Caco-2 (cell line): ENCODE measurements around the gene TEX11. TPM values are rescaled to one million over a fixed set of nuclear protein-coding genes. Genes with fewer than 3 reads are reported as not detected.
A peak's percentile ranks its signal among the peaks of the same experiment; 100 is the strongest.
"Not testable (repeated sequence)": the region's sequence is repeated elsewhere in the genome, so short reads cannot be mapped to it uniquely, and the experiment has no call there.

Experiments
- BruUV-seq: library from RNA; stranded (reverse); fragments of 400-500 nt; replicated peaks from 2 replicates; lab custom pipeline; 2021; lab: Mats Ljungman, UMichigan
- CTCF ChIA-PET: fragments of 300-600 bp; sonication (Branson Sonifier 250); formaldehyde crosslinking; loops from one replicate; lab custom pipeline; 2022; ENCODE audit warnings: antibody characterized with exemption; lab: Charles Lee
- POLR2A ChIA-PET: fragments of 300-600 bp; sonication (Branson Sonifier 250); formaldehyde crosslinking; loops from one replicate; lab custom pipeline; 2022; ENCODE audit warnings: antibody characterized with exemption; lab: Charles Lee
- DNase-seq, 2 experiments: peaks; one replicate each; pipeline versions ENCODE4 v3.0.0 to v3.0.0-alpha.2; 2020 to 2022
- H3K27me3 ChIP-seq: replicated peaks from 2 replicates; pipeline ENCODE4 v1.6.0; 2011; ENCODE audit warnings: low read length; ENCODE audit not compliant: control insufficient read depth, insufficient read depth
- H3K36me3 ChIP-seq: 2 replicates; pipeline ENCODE4 v1.5.1; 2011; ENCODE audit warnings: low read length; ENCODE audit not compliant: control insufficient read depth, insufficient read depth
- H3K4me1 ChIP-seq: fragments of 250-450 bp; sonication (Bioruptor Pico); 2 replicates; pipeline ENCODE4 v1.5.1; 2020; ENCODE audit warnings: mild to moderate bottlenecking
- H3K4me3 ChIP-seq: 2 replicates; pipeline ENCODE4 v1.5.1; 2011; ENCODE audit warnings: low read depth, mild to moderate bottlenecking, control low read depth, low read length
- H3K9me3 ChIP-seq: fragments of 250-450 bp; sonication (Bioruptor Pico); 2 replicates; pipeline ENCODE4 v1.5.1; 2020; ENCODE audit warnings: mild to moderate bottlenecking, moderate library complexity
- H3K27ac Mint-ChIP-seq: one replicate; pipeline ENCODE4 v1.8.0; 2022; ENCODE audit warnings: mixed read lengths; ENCODE audit not compliant: unreplicated experiment
- H3K27me3 Mint-ChIP-seq: one replicate; pipeline ENCODE4 v1.8.0; 2022; ENCODE audit warnings: mixed read lengths; ENCODE audit not compliant: insufficient read depth, unreplicated experiment
- H3K36me3 Mint-ChIP-seq: one replicate; pipeline ENCODE4 v1.8.0; 2022; ENCODE audit warnings: mild to moderate bottlenecking, mixed read lengths; ENCODE audit not compliant: insufficient read depth, unreplicated experiment
- H3K4me1 Mint-ChIP-seq: one replicate; pipeline ENCODE4 v1.8.0; 2022; ENCODE audit warnings: low read depth, mixed read lengths; ENCODE audit not compliant: unreplicated experiment
- H3K4me3 Mint-ChIP-seq: one replicate; pipeline ENCODE4 v1.8.0; 2022; ENCODE audit warnings: mild to moderate bottlenecking, moderate library complexity, mixed read lengths; ENCODE audit not compliant: unreplicated experiment
- H3K9me3 Mint-ChIP-seq: one replicate; pipeline ENCODE4 v1.8.0; 2022; ENCODE audit warnings: mixed read lengths; ENCODE audit not compliant: unreplicated experiment
- intact Hi-C: fragments of 100-400 bp; cut with micrococcal nuclease; formaldehyde crosslinking; loops from one replicate; pipeline ENCODE4 v1.10.0; 2022; ENCODE audit not compliant: unreplicated experiment
- total RNA-seq: library from RNA; stranded (reverse); gene quantifications from 2 replicates; pipeline ENCODE4 v1.2.3, GENCODE V29; 2022
- TF ChIP-seq, protein P1 (sequence below), 2 experiments: fragments of 200-600 bp in 1 of 2; IDR thresholded peaks; 1 replicate in 1 of 2; 2 replicates in 1 of 2; pipeline versions ENCODE4 v1.5.1 to v1.8.0; 2011 to 2022; ENCODE audit warnings: antibody characterized with exemption in 1 of 2, control low read depth in 1 of 2, inconsistent platforms in 1 of 2, low read depth in 1 of 2, low read length in 1 of 2, mild to moderate bottlenecking in 1 of 2, moderate library complexity in 1 of 2; ENCODE audit not compliant: insufficient read depth in 1 of 2, severe bottlenecking in 1 of 2, unreplicated experiment in 1 of 2

The TEX11 gene
- total RNA-seq, 1 experiment from 2014 or later = 0.23 TPM

DNA sequence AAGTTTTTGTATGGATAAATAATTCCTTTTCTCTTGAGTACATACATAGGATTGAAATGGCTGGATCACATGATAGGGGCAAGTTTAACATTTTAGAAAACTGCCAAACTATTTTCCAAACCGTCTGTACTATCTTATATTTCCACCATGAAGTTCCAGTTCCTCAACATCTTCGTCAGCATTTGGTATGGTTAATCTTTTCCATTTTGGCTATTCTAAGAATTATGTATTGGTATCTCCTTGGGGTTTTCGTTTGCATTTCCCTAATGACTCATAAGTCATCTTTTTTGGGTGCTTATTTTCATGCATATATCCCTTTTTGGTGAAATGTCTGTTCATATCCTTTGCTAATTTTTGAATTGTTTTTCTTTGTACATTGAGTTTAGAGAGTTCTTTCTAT, 236.2 kb downstream of the TEX11 start:
- TF ChIP-seq, protein P1, sequence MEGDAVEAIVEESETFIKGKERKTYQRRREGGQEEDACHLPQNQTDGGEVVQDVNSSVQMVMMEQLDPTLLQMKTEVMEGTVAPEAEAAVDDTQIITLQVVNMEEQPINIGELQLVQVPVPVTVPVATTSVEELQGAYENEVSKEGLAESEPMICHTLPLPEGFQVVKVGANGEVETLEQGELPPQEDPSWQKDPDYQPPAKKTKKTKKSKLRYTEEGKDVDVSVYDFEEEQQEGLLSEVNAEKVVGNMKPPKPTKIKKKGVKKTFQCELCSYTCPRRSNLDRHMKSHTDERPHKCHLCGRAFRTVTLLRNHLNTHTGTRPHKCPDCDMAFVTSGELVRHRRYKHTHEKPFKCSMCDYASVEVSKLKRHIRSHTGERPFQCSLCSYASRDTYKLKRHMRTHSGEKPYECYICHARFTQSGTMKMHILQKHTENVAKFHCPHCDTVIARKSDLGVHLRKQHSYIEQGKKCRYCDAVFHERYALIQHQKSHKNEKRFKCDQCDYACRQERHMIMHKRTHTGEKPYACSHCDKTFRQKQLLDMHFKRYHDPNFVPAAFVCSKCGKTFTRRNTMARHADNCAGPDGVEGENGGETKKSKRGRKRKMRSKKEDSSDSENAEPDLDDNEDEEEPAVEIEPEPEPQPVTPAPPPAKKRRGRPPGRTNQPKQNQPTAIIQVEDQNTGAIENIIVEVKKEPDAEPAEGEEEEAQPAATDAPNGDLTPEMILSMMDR (IDR thresholded peaks at IDR 0.05; ENCODE audit: insufficient read depth in 1 of 2, low read depth in 1 of 2, low read length in 1 of 2, severe bottlenecking in 1 of 2, unreplicated experiment in 1 of 2) = no peak
- no peaks in the 10 kb centered on the region for H3K36me3 ChIP-seq
- Mint-ChIP-seq H3K4me3 (no peak overlapping the region), H3K27me3 (no peaks in the 10 kb centered on the region), H3K36me3 (peaks cover 6% of the 10 kb centered on the region), H3K27ac (no peak overlapping the region), H3K9me3 (no peaks in the 10 kb centered on the region), H3K4me1 (peaks cover 9% of the 10 kb centered on the region)
- intact Hi-C loops = no loop called here
- ChIA-PET POLR2A (no interaction called here), CTCF (no interaction called here)
- BruUV-seq = no TSS peak
- H3K27me3 ChIP-seq = no peaks in the 10 kb centered on the region
- no peaks in the 10 kb centered on the region for H3K9me3 ChIP-seq
- DNase-seq = no peak
- H3K4me3 ChIP-seq = no peak overlapping the region
- peaks cover 21% of the 10 kb centered on the region for H3K4me1 ChIP-seq

DNA sequence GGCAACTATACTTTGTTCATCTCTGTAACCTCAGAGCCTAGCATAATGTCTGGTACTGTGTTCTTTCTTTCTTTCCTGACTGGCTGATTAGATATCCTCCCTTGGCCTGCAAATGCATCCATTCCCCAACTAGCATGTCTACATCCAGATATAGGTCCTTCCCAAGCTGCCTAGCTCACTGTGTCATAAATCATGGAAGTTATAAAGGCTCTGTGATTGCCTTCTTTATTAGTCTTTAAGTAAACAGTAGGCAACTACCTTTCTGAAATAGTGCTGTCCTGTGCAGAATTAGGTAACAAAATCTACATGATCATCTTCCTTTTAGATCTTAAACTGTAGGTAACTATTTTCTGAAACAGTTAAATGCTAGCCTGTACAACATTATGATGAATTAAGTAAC, 239.4 kb downstream of the TEX11 start:
- Mint-ChIP-seq H3K27me3 (no peaks in the 10 kb centered on the region), H3K36me3 (peaks cover 6% of the 10 kb centered on the region), H3K4me3 (no peak overlapping the region), H3K4me1 (peaks cover 9% of the 10 kb centered on the region), H3K9me3 (no peaks in the 10 kb centered on the region), H3K27ac (peak overlapping the region; percentile 44)
- intact Hi-C loops = loop anchor here (1.0 to 10.0 kb wide), 3 partner anchors 215 to 474 kb away; no protein-coding TSS in a partner anchor
- ChIA-PET CTCF (interaction anchor here (1.0 to 1.2 kb wide), 2 partner anchors 217 to 246 kb away, joined by 3 read pairs; partner anchors contain the start of gene GDPD2), POLR2A (no interaction called here)
- DNase-seq = peak; percentile 24 to 49
- Histone ChIP-seq H3K9me3 (no peaks in the 10 kb centered on the region), H3K27me3 (no peaks in the 10 kb centered on the region), H3K36me3 (no peaks in the 10 kb centered on the region), H3K4me1 (peaks cover 21% of the 10 kb centered on the region), H3K4me3 (no peak overlapping the region)
- TF ChIP-seq, protein P1 (IDR thresholded peaks at IDR 0.05; ENCODE audit: insufficient read depth in 1 of 2, low read depth in 1 of 2, low read length in 1 of 2, severe bottlenecking in 1 of 2, unreplicated experiment in 1 of 2) = no peak
- no TSS peak for BruUV-seq

DNA sequence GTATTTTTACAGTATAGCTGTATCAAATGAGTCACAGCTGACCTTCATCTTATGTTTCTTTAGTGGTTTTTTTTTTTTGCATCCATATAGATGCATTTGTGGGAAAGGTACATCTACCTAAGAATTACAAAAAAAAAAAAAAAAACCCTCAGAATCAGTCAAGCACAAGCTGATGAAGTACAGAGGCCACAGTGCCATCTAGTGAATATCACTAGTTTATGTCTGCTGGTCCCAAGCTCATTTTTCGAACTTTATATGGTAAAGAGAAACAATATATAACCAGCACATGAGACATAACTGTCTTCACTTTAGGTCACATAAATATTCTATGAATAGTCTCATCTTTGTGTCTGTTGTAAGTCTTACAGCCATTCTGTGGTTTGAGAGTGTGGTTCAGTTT, 243.8 kb downstream of the TEX11 start:
- H3K27me3 ChIP-seq = no peaks in the 10 kb centered on the region
- POLR2A ChIA-PET = interaction anchor here (0.6 kb wide), 1 partner anchor 231 kb away, joined by 3 read pairs; no protein-coding TSS in a partner anchor
- H3K4me3 Mint-ChIP-seq = no peak overlapping the region
- no peaks in the 10 kb centered on the region for H3K36me3 ChIP-seq
- H3K9me3 Mint-ChIP-seq = no peaks in the 10 kb centered on the region
- CTCF ChIA-PET = interaction anchor here (0.6 to 1.4 kb wide), 6 partner anchors 18 to 531 kb away, joined by 3 to 9 read pairs (median 3); partner anchors contain the start of genes DLG3, GDPD2 and IGBP1
- H3K4me1 Mint-ChIP-seq = peaks cover 9% of the 10 kb centered on the region
- intact Hi-C loops = loop anchor here (1.0 to 10.0 kb wide), 3 partner anchors 212 to 470 kb away; no protein-coding TSS in a partner anchor
- peak in 1 of 2 experiments; percentile 7 for DNase-seq
- peaks cover 6% of the 10 kb centered on the region for H3K36me3 Mint-ChIP-seq
- H3K27ac Mint-ChIP-seq = no peak overlapping the region
- TF ChIP-seq, protein P1 (IDR thresholded peaks at IDR 0.05; ENCODE audit: insufficient read depth in 1 of 2, low read depth in 1 of 2, low read length in 1 of 2, severe bottlenecking in 1 of 2, unreplicated experiment in 1 of 2) = peak in 1 of 2 experiments; percentile 37
- no peaks in the 10 kb centered on the region for H3K27me3 Mint-ChIP-seq
- BruUV-seq = no TSS peak
- no peak overlapping the region for H3K4me3 ChIP-seq
- no peaks in the 10 kb centered on the region for H3K9me3 ChIP-seq
- peaks cover 14% of the 10 kb centered on the region for H3K4me1 ChIP-seq

DNA sequence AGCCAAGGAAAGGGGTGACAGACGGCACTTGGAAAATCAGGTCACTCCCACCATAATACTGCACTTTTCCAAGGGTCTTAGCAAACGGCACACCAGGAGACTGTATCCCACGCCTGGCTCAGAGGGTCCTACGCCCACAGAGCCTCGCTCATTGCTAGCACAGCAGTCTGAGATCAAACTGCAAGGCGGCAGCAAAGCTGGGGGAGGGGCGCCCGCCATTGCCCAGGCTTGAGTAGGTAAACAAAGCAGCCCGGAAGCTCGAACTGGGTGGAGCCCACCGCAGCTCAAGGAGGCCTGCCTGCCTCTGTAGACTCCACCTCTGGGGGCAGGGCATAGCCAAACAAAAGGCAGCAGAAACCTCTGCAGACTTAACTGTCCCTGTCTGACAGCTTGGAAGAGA, 247.4 kb downstream of the TEX11 start:
- intact Hi-C loops = loop anchor here (10.0 kb wide), 1 partner anchor 466 kb away; no protein-coding TSS in a partner anchor
- H3K27me3 ChIP-seq, H3K4me1 ChIP-seq, DNase-seq, H3K27me3 Mint-ChIP-seq, POLR2A ChIA-PET, H3K9me3 ChIP-seq, BruUV-seq, CTCF ChIA-PET, H3K4me3 Mint-ChIP-seq, H3K9me3 Mint-ChIP-seq, H3K4me1 Mint-ChIP-seq, H3K36me3 ChIP-seq, H3K27ac Mint-ChIP-seq, H3K36me3 Mint-ChIP-seq, H3K4me3 ChIP-seq: not testable (repeated sequence)

DNA sequence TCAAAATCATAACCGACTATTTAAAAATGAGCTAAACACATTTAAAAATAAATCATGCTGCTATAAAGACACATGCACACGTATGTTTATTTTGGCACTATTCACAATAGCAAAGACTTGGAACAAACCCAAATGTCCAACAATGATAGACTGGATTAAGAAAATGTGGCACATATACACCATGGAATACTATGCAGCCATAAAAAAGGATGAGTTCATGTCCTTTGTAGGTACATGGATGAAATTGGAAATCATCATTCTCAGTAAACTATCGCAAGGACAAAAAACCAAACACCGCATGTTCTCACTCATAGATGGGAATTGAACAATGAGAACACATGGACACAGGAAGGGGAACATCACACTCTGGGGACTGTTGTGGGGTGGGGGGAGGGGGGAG, 251.0 kb downstream of the TEX11 start:
- H3K4me3 Mint-ChIP-seq, H3K4me1 Mint-ChIP-seq, H3K36me3 ChIP-seq, POLR2A ChIA-PET, CTCF ChIA-PET, DNase-seq, intact Hi-C loops, H3K36me3 Mint-ChIP-seq, BruUV-seq, H3K27me3 Mint-ChIP-seq, H3K4me3 ChIP-seq, H3K4me1 ChIP-seq, H3K9me3 ChIP-seq, H3K27ac Mint-ChIP-seq, H3K9me3 Mint-ChIP-seq, H3K27me3 ChIP-seq: not testable (repeated sequence)
